Mononuclear cell (primary cell): Measurements from ENCODE around the gene UVRAG. TPM values are rescaled to one million over a fixed set of nuclear protein-coding genes. Genes with fewer than 3 reads are reported as not detected.
"Not testable (repeated sequence)": the region's sequence is repeated elsewhere in the genome, so short reads cannot be mapped to it uniquely, and the experiment has no call there.

Experiments used
- H3K27me3 ChIP-seq: 2 replicates; pipeline ENCODE4 v1.6.0; 2011; ENCODE audit warnings: low read length, control low read depth; ENCODE audit not compliant: insufficient read depth
- H3K4me1 ChIP-seq: 2 replicates; pipeline ENCODE4 v1.5.1; 2011; ENCODE audit warnings: mild to moderate bottlenecking, low read length, control low read depth; ENCODE audit not compliant: insufficient read depth
- H3K4me3 ChIP-seq: 2 replicates; pipeline ENCODE4 v1.5.1; 2011; ENCODE audit warnings: mild to moderate bottlenecking, low read length, moderate library complexity
- H3K9me3 ChIP-seq: 2 replicates; pipeline ENCODE4 v1.5.1; 2011; ENCODE audit warnings: low read depth, mild to moderate bottlenecking, control low read depth, low read length
- total RNA-seq: library from RNA; depleted of rRNA; stranded (reverse); fragments of >200 nt; gene quantifications from one replicate; pipeline ENCODE4 v1.2.3, GENCODE V29; 2012

UVRAG gene
- total RNA-seq, 1 donor, result 42.5 TPM

GRCh38 chr11:75918331-75918730, 103.3 kb downstream of the UVRAG start:
- Histone ChIP-seq H3K9me3 (no peaks in the 10 kb centered on the region), H3K27me3 (no peaks in the 10 kb centered on the region), H3K4me3 (no peak overlapping the region), H3K4me1 (no peaks in the 10 kb centered on the region)

GRCh38 chr11:75919525-75919924, 104.5 kb downstream of the UVRAG start:
- H3K4me1 ChIP-seq, result no peaks in the 10 kb centered on the region
- H3K27me3 ChIP-seq, result no peaks in the 10 kb centered on the region
- no peaks in the 10 kb centered on the region for H3K9me3 ChIP-seq
- H3K4me3 ChIP-seq, result no peak overlapping the region

- Histone ChIP-seq H3K27me3 (no peaks in the 10 kb centered on the region), H3K4me1 (no peaks in the 10 kb centered on the region), H3K9me3 (no peaks in the 10 kb centered on the region), H3K4me3 (no peak overlapping the region)
These were observed 105.8 kb downstream of the UVRAG start for GRCh38 chr11:75920848-75921247.

GRCh38 chr11:75921808-75922207, 106.8 kb downstream of the UVRAG start:
- H3K27me3 ChIP-seq, result no peaks in the 10 kb centered on the region
- no peak overlapping the region for H3K4me3 ChIP-seq
- H3K4me1 ChIP-seq, result no peaks in the 10 kb centered on the region
- H3K9me3 ChIP-seq, result no peaks in the 10 kb centered on the region

GRCh38 chr11:75924966-75925784, 110.2 kb downstream of the UVRAG start:
- Histone ChIP-seq H3K4me1 (no peaks in the 10 kb centered on the region), H3K27me3 (no peaks in the 10 kb centered on the region), H3K4me3 (no peak overlapping the region), H3K9me3 (no peaks in the 10 kb centered on the region)

- no peaks in the 10 kb centered on the region for H3K4me1 ChIP-seq
- no peak overlapping the region for H3K4me3 ChIP-seq
- no peaks in the 10 kb centered on the region for H3K9me3 ChIP-seq
- no peaks in the 10 kb centered on the region for H3K27me3 ChIP-seq
These were observed 110.8 kb downstream of the UVRAG start for GRCh38 chr11:75925785-75926164.

GRCh38 chr11:75929706-75930105, 114.7 kb downstream of the UVRAG start:
- no peaks in the 10 kb centered on the region for H3K9me3 ChIP-seq
- H3K4me3 ChIP-seq, result no peak overlapping the region
- H3K4me1 ChIP-seq, result peaks cover 5% of the 10 kb centered on the region
- no peaks in the 10 kb centered on the region for H3K27me3 ChIP-seq

- H3K9me3 ChIP-seq, result no peaks in the 10 kb centered on the region
- H3K27me3 ChIP-seq, result no peaks in the 10 kb centered on the region
- H3K4me3 ChIP-seq, result no peak overlapping the region
- H3K4me1 ChIP-seq, result peaks cover 5% of the 10 kb centered on the region
These were observed 115.5 kb downstream of the UVRAG start for GRCh38 chr11:75930534-75930933.

- Histone ChIP-seq H3K4me1 (peaks cover 5% of the 10 kb centered on the region), H3K27me3 (no peaks in the 10 kb centered on the region), H3K4me3 (no peak overlapping the region), H3K9me3 (no peaks in the 10 kb centered on the region)
These were observed 116.1 kb downstream of the UVRAG start for GRCh38 chr11:75931124-75931523.

GRCh38 chr11:75933736-75934135, 118.7 kb downstream of the UVRAG start:
- H3K9me3 ChIP-seq, H3K27me3 ChIP-seq, H3K4me3 ChIP-seq, H3K4me1 ChIP-seq: not testable (repeated sequence)

- H3K9me3 ChIP-seq, result no peaks in the 10 kb centered on the region
- H3K27me3 ChIP-seq, result no peaks in the 10 kb centered on the region
- H3K4me3 ChIP-seq, result no peak overlapping the region
- H3K4me1 ChIP-seq, result peaks cover 14% of the 10 kb centered on the region
These were observed 119.8 kb downstream of the UVRAG start for GRCh38 chr11:75934851-75935250.

GRCh38 chr11:75938543-75938942, 123.5 kb downstream of the UVRAG start:
- no peak overlapping the region for H3K4me3 ChIP-seq
- H3K27me3 ChIP-seq, result no peaks in the 10 kb centered on the region
- peaks cover 17% of the 10 kb centered on the region for H3K4me1 ChIP-seq
- no peaks in the 10 kb centered on the region for H3K9me3 ChIP-seq

GRCh38 chr11:75939516-75939915, 124.5 kb downstream of the UVRAG start:
- H3K27me3 ChIP-seq, result no peaks in the 10 kb centered on the region
- H3K4me3 ChIP-seq, result no peak overlapping the region
- H3K9me3 ChIP-seq, result no peaks in the 10 kb centered on the region
- H3K4me1 ChIP-seq, result peaks cover 15% of the 10 kb centered on the region

GRCh38 chr11:75939992-75940391, 125.0 kb downstream of the UVRAG start:
- H3K4me3 ChIP-seq, result no peak overlapping the region

GRCh38 chr11:75940911-75941310, 125.9 kb downstream of the UVRAG start:
- Histone ChIP-seq H3K4me1 (peaks cover 22% of the 10 kb centered on the region), H3K9me3 (no peaks in the 10 kb centered on the region), H3K4me3 (no peak overlapping the region), H3K27me3 (no peaks in the 10 kb centered on the region)

More at GRCh38 chr11:75939992-75940391, 125.0 kb downstream of the UVRAG start:
- peaks cover 15% of the 10 kb centered on the region for H3K4me1 ChIP-seq
- H3K9me3 ChIP-seq, result no peaks in the 10 kb centered on the region
- H3K27me3 ChIP-seq, result no peaks in the 10 kb centered on the region

GRCh38 chr11:75944515-75944914, 129.5 kb downstream of the UVRAG start:
- H3K4me3 ChIP-seq, result no peak overlapping the region
- H3K4me1 ChIP-seq, result peaks cover 23% of the 10 kb centered on the region

More at GRCh38 chr11:75944515-75944914, 129.5 kb downstream of the UVRAG start:
- Histone ChIP-seq H3K9me3 (no peaks in the 10 kb centered on the region), H3K27me3 (no peaks in the 10 kb centered on the region)
